Erythroblast (primary cell): ENCODE results near the gene ABCA8.

Experiments
- GATA1 ChIP-seq: IDR thresholded peaks from 2 replicates; pipeline ENCODE4 v1.6.1; 2011; ENCODE audit warnings: low read depth, mild to moderate bottlenecking, control low read depth, low read length, moderate library complexity
- POLR2A ChIP-seq: IDR thresholded peaks from 2 replicates; pipeline ENCODE4 v1.6.1; 2011; ENCODE audit warnings: mild to moderate bottlenecking, low read length

DNA sequence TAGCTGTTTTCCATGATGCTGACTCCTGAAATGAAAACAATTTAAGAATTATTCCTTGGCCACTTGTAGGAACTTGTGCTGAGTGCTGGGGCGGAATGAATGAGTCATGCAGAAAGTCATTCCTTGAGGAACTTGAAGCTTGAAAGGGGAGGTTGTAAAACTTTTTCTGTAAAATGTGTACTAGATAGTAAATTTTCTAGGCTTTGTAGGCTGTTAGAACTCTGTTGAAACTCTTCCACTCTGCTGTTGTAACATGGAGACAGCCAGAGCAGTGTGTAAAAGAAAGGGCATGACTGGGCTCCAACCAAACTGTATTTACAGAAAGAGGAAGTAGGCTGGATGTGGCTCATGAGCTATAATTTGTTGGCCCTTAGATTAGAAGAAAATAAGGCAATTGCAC, 46.1 kb downstream of the ABCA8 start:
- TF ChIP-seq POLR2A = no peak
- no peak for TF ChIP-seq GATA1
